GM23338 (cell line): ENCODE results near the gene YWHAE. TPM values are rescaled to one million over a fixed set of nuclear protein-coding genes. Genes with fewer than 3 reads are reported as not detected.

Experiments
- ATAC-seq: fragments of 200-7000 bp; cut with Tn5 transposase; 3 replicates; pipeline ENCODE4 v1.9.1; 2020
- DNase-seq: peaks from one replicate; pipeline ENCODE4 v3.0.0-alpha.2; 2015; ENCODE audit warnings: low spot score
- H2AFZ ChIP-seq: fragments of 200-600 bp; sonication (generic); 2 replicates; pipeline ENCODE4 v1.8.0; 2016; ENCODE audit warnings: antibody characterized with exemption, mild to moderate bottlenecking, moderate library complexity
- H3F3A ChIP-seq: fragments of 200-600 bp; sonication (generic); replicated peaks from 2 replicates; pipeline ENCODE4 v1.8.0; 2017; ENCODE audit warnings: antibody characterized with exemption, mixed run types, low read depth
- H3K27ac ChIP-seq: fragments of 200-600 bp; sonication (generic); 2 replicates; pipeline ENCODE4 v1.6.1; 2016; ENCODE audit warnings: low read depth
- H3K27me3 ChIP-seq: fragments of 200-600 bp; sonication (generic); 2 replicates; pipeline ENCODE4 v1.8.0; 2016; ENCODE audit warnings: mild to moderate bottlenecking, mixed run types, moderate library complexity; ENCODE audit not compliant: insufficient read depth
- H3K36me3 ChIP-seq: fragments of 200-600 bp; sonication (generic); 2 replicates; pipeline ENCODE4 v1.8.0; 2016; ENCODE audit warnings: mild to moderate bottlenecking; ENCODE audit not compliant: insufficient read depth
- H3K4me1 ChIP-seq: fragments of 200-600 bp; sonication (generic); 2 replicates; pipeline ENCODE4 v1.8.0; 2016; ENCODE audit warnings: mild to moderate bottlenecking, moderate library complexity; ENCODE audit not compliant: insufficient read depth
- H3K4me2 ChIP-seq: fragments of 200-600 bp; sonication (generic); 2 replicates; pipeline ENCODE4 v1.7.1; 2017; ENCODE audit warnings: mixed run types
- H3K4me3 ChIP-seq: fragments of 200-600 bp; sonication (generic); 2 replicates; pipeline ENCODE4 v1.6.1; 2016; ENCODE audit warnings: mixed run types
- H3K79me2 ChIP-seq: fragments of 200-600 bp; sonication (generic); replicated peaks from 2 replicates; pipeline ENCODE4 v1.8.0; 2017; ENCODE audit warnings: mild to moderate bottlenecking; ENCODE audit not compliant: insufficient read depth
- H3K9me2 ChIP-seq: fragments of 200-600 bp; sonication (generic); 2 replicates; pipeline ENCODE4 v1.8.0; 2017; ENCODE audit not compliant: insufficient read depth
- H4K20me1 ChIP-seq: fragments of 200-600 bp; sonication (generic); replicated peaks from 2 replicates; pipeline ENCODE4 v1.8.0; 2017; ENCODE audit warnings: mild to moderate bottlenecking; ENCODE audit not compliant: insufficient read depth
- H3K27ac Mint-ChIP-seq: 2 replicates; pipeline ENCODE4 v1.8.0; 2020; ENCODE audit warnings: inconsistent platforms, mild to moderate bottlenecking, moderate library complexity, mixed read lengths
- H3K27me3 Mint-ChIP-seq: 3 replicates; pipeline ENCODE4 v1.8.0; 2022; ENCODE audit warnings: low read depth, mild to moderate bottlenecking, moderate library complexity, mixed read lengths, inconsistent platforms; ENCODE audit not compliant: insufficient read depth, poor library complexity
- H3K36me3 Mint-ChIP-seq: 3 replicates; pipeline ENCODE4 v1.8.0; 2021; ENCODE audit warnings: low read depth, mild to moderate bottlenecking, inconsistent platforms, moderate library complexity, mixed read lengths
- H3K4me1 Mint-ChIP-seq: 3 replicates; pipeline ENCODE4 v1.8.0; 2020; ENCODE audit warnings: mild to moderate bottlenecking, inconsistent platforms, mixed read lengths
- H3K4me3 Mint-ChIP-seq: 3 replicates; pipeline ENCODE4 v1.8.0; 2021; ENCODE audit warnings: moderate library complexity, mild to moderate bottlenecking, inconsistent platforms, mixed read lengths
- H3K9me3 Mint-ChIP-seq: 3 replicates; pipeline ENCODE4 v1.8.0; 2020; ENCODE audit warnings: moderate library complexity, mild to moderate bottlenecking, inconsistent platforms, mixed read lengths
- CREB1 ChIP-seq: fragments of 250-450 bp; sonication (Bioruptor Pico); IDR thresholded peaks from 2 replicates; pipeline ENCODE4 v1.5.0; 2020; ENCODE audit warnings: low read depth, mild to moderate bottlenecking, moderate library complexity
- ETS1 ChIP-seq: IDR thresholded peaks from 2 replicates; pipeline ENCODE4 v1.6.1; 2016; ENCODE audit warnings: antibody characterized with exemption
- EZH2 ChIP-seq: fragments of 200-600 bp; sonication (generic); IDR thresholded peaks from one replicate; pipeline ENCODE4 v1.8.0; 2017; ENCODE audit warnings: antibody characterized with exemption, mild to moderate bottlenecking, low read depth; ENCODE audit not compliant: unreplicated experiment
- EZH2phosphoT487 ChIP-seq: fragments of 200-600 bp; sonication (generic); IDR thresholded peaks from one replicate; pipeline ENCODE4 v1.8.1; 2018; ENCODE audit warnings: antibody characterized with exemption; ENCODE audit not compliant: unreplicated experiment
- JUNB ChIP-seq: IDR thresholded peaks from one replicate; pipeline ENCODE4 v1.6.1; 2016; ENCODE audit warnings: antibody characterized with exemption; ENCODE audit not compliant: unreplicated experiment
- NANOG ChIP-seq: IDR thresholded peaks from 2 replicates; pipeline ENCODE4 v1.6.1; 2016; ENCODE audit warnings: antibody characterized with exemption, borderline replicate concordance
- POLR2AphosphoS5 ChIP-seq: IDR thresholded peaks from 2 replicates; pipeline ENCODE4 v1.6.1; 2016; ENCODE audit warnings: antibody characterized with exemption, low read depth
- STAT1 ChIP-seq: IDR thresholded peaks from one replicate; pipeline ENCODE4 v1.6.1; 2016; ENCODE audit warnings: antibody characterized with exemption; ENCODE audit not compliant: unreplicated experiment
- ZNF114 ChIP-seq: fragments of 250-450 bp; sonication (Bioruptor Pico); IDR thresholded peaks from 2 replicates; pipeline ENCODE4 v1.5.0; 2020; ENCODE audit warnings: mild to moderate bottlenecking, moderate library complexity
- ZNF331 ChIP-seq: fragments of 250-450 bp; sonication (Bioruptor Pico); IDR thresholded peaks from 2 replicates; pipeline ENCODE4 v1.5.0; 2020; ENCODE audit warnings: low read depth, mild to moderate bottlenecking, moderate library complexity
- polyA plus RNA-seq: library from polyadenylated mRNA; unstranded; fragments of >200 nt; fragmentation: Nextera tagmentation; extraction: Ambion mirVana; gene quantifications from 2 replicates; pipeline ENCODE4 v1.2.1, GENCODE V29; 2016
- total RNA-seq: library from RNA; depleted of rRNA; stranded (reverse); fragments of >200 nt; shearing (Covaris generic); gene quantifications from 2 replicates; pipeline ENCODE4 v1.2.3, GENCODE V29; 2014
- TF ChIP-seq, protein P1 (sequence below): IDR thresholded peaks from one replicate; pipeline ENCODE4 v1.6.1; 2018; ENCODE audit warnings: antibody characterized with exemption; ENCODE audit not compliant: unreplicated experiment
- TF ChIP-seq, protein P2 (sequence below), 2 experiments: fragments of 200-600 bp in 1 of 2; sonication (generic) in 1 of 2; conservative IDR thresholded peaks; 2 replicates each; pipeline versions ENCODE4 v1.5.1 to v1.6.1; 2016 to 2017; ENCODE audit warnings: antibody characterized with exemption in 2 of 2, low read depth in 2 of 2, mild to moderate bottlenecking in 2 of 2, moderate library complexity in 1 of 2

The YWHAE gene
- total and polyA plus RNA-seq, 2 experiments from 2014 or later = 1,251 to 1,283 TPM

DNA sequence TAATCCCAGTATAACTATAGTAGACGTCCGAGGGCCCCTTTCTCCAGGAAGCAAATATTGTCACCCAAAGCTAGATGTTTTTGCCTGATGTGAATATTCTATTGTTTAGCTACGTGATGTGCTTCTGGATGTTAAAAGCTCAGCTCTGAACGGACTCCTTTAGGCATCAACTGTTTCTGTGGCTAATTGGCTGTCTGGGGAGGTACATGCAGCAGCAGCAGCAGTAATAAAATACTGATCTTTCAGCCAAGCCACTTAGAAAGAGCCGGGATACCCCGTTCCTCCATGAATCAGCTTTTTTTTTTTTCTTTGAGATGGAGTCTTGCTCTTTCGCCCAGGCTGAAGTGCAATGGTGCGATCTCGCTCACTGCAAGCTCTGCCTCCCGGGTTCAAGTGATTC lies 77.5 kb downstream of the YWHAE start:
- ATAC-seq (no peak), DNase-seq (no peak)
- H3K4me1 ChIP-seq = no peaks in the 10 kb centered on the region
- Mint-ChIP-seq H3K9me3 (no peaks in the 10 kb centered on the region; the same call in 2 of the 3 replicates), H3K4me3 (no peak overlapping the region), H3K27ac (no peak overlapping the region), H3K36me3 (no peaks in the 10 kb centered on the region), H3K4me1 (no peaks in the 10 kb centered on the region), H3K27me3 (peaks cover 8% of the 10 kb centered on the region)
- H3F3A ChIP-seq = no peaks in the 10 kb centered on the region
- H3K27ac ChIP-seq = no peak overlapping the region
- no peaks in the 10 kb centered on the region for H4K20me1 ChIP-seq
- no peak for TF ChIP-seq NANOG
- TF ChIP-seq, protein P1, sequence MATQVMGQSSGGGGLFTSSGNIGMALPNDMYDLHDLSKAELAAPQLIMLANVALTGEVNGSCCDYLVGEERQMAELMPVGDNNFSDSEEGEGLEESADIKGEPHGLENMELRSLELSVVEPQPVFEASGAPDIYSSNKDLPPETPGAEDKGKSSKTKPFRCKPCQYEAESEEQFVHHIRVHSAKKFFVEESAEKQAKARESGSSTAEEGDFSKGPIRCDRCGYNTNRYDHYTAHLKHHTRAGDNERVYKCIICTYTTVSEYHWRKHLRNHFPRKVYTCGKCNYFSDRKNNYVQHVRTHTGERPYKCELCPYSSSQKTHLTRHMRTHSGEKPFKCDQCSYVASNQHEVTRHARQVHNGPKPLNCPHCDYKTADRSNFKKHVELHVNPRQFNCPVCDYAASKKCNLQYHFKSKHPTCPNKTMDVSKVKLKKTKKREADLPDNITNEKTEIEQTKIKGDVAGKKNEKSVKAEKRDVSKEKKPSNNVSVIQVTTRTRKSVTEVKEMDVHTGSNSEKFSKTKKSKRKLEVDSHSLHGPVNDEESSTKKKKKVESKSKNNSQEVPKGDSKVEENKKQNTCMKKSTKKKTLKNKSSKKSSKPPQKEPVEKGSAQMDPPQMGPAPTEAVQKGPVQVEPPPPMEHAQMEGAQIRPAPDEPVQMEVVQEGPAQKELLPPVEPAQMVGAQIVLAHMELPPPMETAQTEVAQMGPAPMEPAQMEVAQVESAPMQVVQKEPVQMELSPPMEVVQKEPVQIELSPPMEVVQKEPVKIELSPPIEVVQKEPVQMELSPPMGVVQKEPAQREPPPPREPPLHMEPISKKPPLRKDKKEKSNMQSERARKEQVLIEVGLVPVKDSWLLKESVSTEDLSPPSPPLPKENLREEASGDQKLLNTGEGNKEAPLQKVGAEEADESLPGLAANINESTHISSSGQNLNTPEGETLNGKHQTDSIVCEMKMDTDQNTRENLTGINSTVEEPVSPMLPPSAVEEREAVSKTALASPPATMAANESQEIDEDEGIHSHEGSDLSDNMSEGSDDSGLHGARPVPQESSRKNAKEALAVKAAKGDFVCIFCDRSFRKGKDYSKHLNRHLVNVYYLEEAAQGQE = no peak
- TF ChIP-seq JUNB = no peak
- TF ChIP-seq CREB1 (CRISPR knock-in tag) = no peak
- TF ChIP-seq EZH2 = no peak
- TF ChIP-seq, protein P2, sequence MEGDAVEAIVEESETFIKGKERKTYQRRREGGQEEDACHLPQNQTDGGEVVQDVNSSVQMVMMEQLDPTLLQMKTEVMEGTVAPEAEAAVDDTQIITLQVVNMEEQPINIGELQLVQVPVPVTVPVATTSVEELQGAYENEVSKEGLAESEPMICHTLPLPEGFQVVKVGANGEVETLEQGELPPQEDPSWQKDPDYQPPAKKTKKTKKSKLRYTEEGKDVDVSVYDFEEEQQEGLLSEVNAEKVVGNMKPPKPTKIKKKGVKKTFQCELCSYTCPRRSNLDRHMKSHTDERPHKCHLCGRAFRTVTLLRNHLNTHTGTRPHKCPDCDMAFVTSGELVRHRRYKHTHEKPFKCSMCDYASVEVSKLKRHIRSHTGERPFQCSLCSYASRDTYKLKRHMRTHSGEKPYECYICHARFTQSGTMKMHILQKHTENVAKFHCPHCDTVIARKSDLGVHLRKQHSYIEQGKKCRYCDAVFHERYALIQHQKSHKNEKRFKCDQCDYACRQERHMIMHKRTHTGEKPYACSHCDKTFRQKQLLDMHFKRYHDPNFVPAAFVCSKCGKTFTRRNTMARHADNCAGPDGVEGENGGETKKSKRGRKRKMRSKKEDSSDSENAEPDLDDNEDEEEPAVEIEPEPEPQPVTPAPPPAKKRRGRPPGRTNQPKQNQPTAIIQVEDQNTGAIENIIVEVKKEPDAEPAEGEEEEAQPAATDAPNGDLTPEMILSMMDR (conservative IDR thresholded peaks at IDR 0.05; ENCODE audit: low read depth in 2 of 2) = no peak
- no peak for TF ChIP-seq STAT1
- TF ChIP-seq ETS1 = no peak
- TF ChIP-seq POLR2AphosphoS5 = no peak
- TF ChIP-seq ZNF114 (CRISPR knock-in tag) = no peak
- no peak for TF ChIP-seq EZH2phosphoT487
- H3K4me2 ChIP-seq = no peak overlapping the region
- H3K27me3 ChIP-seq = no peaks in the 10 kb centered on the region
- no peaks in the 10 kb centered on the region for H3K79me2 ChIP-seq
- no peaks in the 10 kb centered on the region for H3K9me2 ChIP-seq
- no peak overlapping the region for H3K4me3 ChIP-seq
- no peaks in the 10 kb centered on the region for H3K36me3 ChIP-seq
- no peak overlapping the region for H2AFZ ChIP-seq

DNA sequence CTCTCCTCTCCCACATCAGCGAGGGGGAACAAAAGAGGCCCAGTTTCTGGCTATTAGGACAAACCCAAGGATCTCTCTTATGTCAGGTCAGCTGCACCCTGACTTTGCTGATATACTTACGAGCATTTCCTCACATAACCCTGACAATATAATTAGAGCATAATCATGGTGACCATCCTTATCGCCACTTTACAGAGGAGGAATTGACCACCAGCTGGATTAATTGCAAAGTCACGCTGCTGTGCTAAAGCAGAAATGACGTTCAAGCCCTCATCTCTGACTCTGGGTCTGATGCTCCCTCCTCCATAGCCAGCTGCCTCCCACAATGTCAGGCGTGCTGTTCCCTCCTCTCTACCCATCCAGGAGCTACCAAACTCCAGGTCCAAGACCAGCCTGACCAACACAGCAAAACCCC lies 78.0 kb downstream of the YWHAE start:
- no peak for ATAC-seq
- Histone ChIP-seq H4K20me1 (no peaks in the 10 kb centered on the region), H2AFZ (no peak overlapping the region)
- no peak for TF ChIP-seq STAT1
- TF ChIP-seq JUNB = no peak
- TF ChIP-seq EZH2 = no peak
- no peak for TF ChIP-seq ZNF114 (CRISPR knock-in tag)
- no peak for TF ChIP-seq EZH2phosphoT487
- TF ChIP-seq, protein P1 = no peak
- TF ChIP-seq NANOG = no peak
- TF ChIP-seq POLR2AphosphoS5 = no peak
- no peak for TF ChIP-seq ZNF331
- no peak for TF ChIP-seq ETS1

More for the DNA sequence above, 78.0 kb downstream of the YWHAE start:
- no peak for DNase-seq
- H3K27me3 Mint-ChIP-seq = peaks cover 8% of the 10 kb centered on the region
- no peaks in the 10 kb centered on the region for H3K79me2 ChIP-seq
- H3K9me3 Mint-ChIP-seq = no peaks in the 10 kb centered on the region; the same call in 2 of the 3 replicates
- H3K9me2 ChIP-seq = no peaks in the 10 kb centered on the region
- H3K4me3 Mint-ChIP-seq = no peak overlapping the region
- H3K4me2 ChIP-seq = no peak overlapping the region
- H3K27me3 ChIP-seq = no peaks in the 10 kb centered on the region
- no peaks in the 10 kb centered on the region for H3K36me3 Mint-ChIP-seq
- no peaks in the 10 kb centered on the region for H3F3A ChIP-seq
- no peaks in the 10 kb centered on the region for H3K36me3 ChIP-seq
- no peak overlapping the region for H3K27ac Mint-ChIP-seq
- H3K4me3 ChIP-seq = no peak overlapping the region
- H3K4me1 ChIP-seq = no peaks in the 10 kb centered on the region
- H3K27ac ChIP-seq = no peak overlapping the region
- no peaks in the 10 kb centered on the region for H3K4me1 Mint-ChIP-seq
